ENCODE results near the gene VWA5B1. TPM values are rescaled to one million over a fixed set of nuclear protein-coding genes. Genes with fewer than 3 reads are reported as not detected.

The VWA5B1 gene
- total RNA-seq, 4 donors from 2014 or later: 0.69 TPM; not detected in 3

GRCh38 chr1:20317471-20317870 is 26.8 kb downstream of the VWA5B1 start:
- Histone ChIP-seq H3K4me1 (no peaks in the 10 kb centered on the region), H3K36me3 (no peaks in the 10 kb centered on the region), H3K27me3 (no peaks in the 10 kb centered on the region), H3K9me3 (no peaks in the 10 kb centered on the region), H3K4me3 (no peak overlapping the region), H3K27ac (no peak overlapping the region)
- DNase-seq: no peak
- intact Hi-C loops (cut with DNase I; ENCODE audit: low total_unique reads): no loop called here
- TF ChIP-seq POLR2A (IDR thresholded peaks at IDR 0.05) (no peak), CTCF (IDR thresholded peaks at IDR 0.05) (no peak)

DNA sequence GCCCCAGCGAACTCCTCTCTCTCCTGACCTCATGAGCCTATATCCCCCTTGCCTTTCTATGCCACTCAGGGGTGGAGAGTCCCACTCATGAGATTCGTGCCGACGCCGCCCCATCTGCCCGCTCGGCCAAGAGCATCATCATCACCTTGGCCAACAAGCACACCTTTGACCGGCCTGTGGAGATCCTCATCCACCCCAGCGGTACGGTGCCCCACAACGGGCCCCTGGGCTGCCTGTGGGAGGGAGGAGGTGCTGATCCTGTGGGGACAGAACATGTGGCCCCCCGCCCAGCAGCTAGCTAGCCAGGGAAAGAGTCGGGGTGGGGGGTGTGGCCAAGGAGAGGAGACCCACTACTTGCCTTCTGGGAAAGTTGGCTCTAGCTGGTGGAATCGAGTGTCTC is 27.8 kb downstream of the VWA5B1 start:
- Histone ChIP-seq H3K36me3 (no peaks in the 10 kb centered on the region), H3K4me1 (no peaks in the 10 kb centered on the region), H3K27ac (no peak overlapping the region), H3K4me3 (no peak overlapping the region), H3K27me3 (no peaks in the 10 kb centered on the region), H3K9me3 (no peaks in the 10 kb centered on the region)
- no peak for TF ChIP-seq POLR2A (IDR thresholded peaks at IDR 0.05)
- no peak for TF ChIP-seq CTCF (IDR thresholded peaks at IDR 0.05)
- intact Hi-C loops (cut with DNase I; ENCODE audit: low total_unique reads): no loop called here
- DNase-seq: no peak

DNA sequence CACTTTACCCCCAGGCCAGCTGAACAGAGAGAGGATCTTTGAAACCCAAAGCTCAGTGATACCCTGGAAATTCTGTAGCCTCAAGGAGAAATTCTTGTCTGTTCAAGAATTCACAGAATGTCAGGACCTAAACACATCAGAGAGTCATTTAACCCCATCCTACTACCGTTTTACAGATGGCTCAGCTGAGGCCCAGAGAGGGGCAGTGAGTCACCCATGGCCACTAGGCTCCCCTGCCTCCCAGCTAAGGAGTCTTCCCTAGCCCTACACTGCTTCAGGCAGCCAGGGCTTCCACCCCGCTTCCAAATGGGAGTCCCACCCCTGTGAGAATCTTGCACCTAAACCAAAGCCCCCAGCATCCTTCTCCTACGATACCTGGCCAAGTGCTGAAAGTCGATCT is 28.3 kb downstream of the VWA5B1 start:
- Histone ChIP-seq H3K27ac (no peak overlapping the region), H3K4me1 (no peaks in the 10 kb centered on the region), H3K36me3 (no peaks in the 10 kb centered on the region), H3K27me3 (no peaks in the 10 kb centered on the region), H3K9me3 (no peaks in the 10 kb centered on the region), H3K4me3 (no peak overlapping the region)
- no peak for DNase-seq
- TF ChIP-seq CTCF (IDR thresholded peaks at IDR 0.05): no peak
- no peak for TF ChIP-seq POLR2A (IDR thresholded peaks at IDR 0.05)
- intact Hi-C loops (cut with DNase I; ENCODE audit: low total_unique reads): no loop called here

DNA sequence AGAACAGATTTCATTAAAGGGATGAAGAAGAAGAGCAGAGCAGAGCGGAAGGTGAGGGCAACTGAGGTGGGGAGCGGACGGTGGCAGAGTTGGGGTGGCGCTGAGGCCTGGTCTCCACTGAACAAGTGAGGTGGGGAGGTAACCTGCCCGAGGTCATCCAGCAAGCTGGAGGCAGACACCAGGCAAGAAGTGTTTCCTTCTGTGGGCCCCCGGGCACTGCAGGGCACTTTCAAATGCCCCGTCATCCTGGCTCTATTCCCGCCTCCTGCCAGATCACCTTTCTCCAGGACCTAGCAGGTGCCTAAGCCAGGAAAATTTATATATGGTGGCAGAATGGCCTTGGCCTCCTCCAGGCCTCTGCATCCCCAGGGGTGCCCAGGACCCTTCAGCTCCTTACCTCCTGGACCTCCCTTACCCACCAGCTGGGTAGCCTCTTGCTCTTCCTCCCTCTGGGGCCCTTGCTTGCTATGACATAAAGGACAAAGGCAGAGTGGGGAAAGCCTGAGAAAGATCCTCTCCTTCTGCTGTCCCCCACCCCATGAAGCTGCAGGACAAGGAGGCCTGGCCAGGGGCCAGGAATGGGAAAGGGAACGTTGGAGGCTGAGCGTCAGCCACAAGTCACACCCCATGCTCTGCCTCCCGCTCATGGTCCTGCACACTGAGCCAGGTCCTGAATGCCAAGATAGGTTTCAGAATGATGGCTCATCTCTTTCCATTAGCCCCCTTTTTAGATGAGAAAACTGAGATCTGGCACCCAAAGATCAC is 29.0 kb downstream of the VWA5B1 start:
- H3K27me3 ChIP-seq: no peaks in the 10 kb centered on the region
- H3K36me3 ChIP-seq: no peaks in the 10 kb centered on the region
- no peak for TF ChIP-seq CTCF (IDR thresholded peaks at IDR 0.05)
- TF ChIP-seq POLR2A (IDR thresholded peaks at IDR 0.05): no peak
- no peak overlapping the region for H3K4me3 ChIP-seq
- intact Hi-C loops (cut with DNase I; ENCODE audit: low total_unique reads): no loop called here
- H3K27ac ChIP-seq: no peak overlapping the region
- H3K4me1 ChIP-seq: no peaks in the 10 kb centered on the region
- H3K9me3 ChIP-seq: no peaks in the 10 kb centered on the region
- no peak for DNase-seq

DNA sequence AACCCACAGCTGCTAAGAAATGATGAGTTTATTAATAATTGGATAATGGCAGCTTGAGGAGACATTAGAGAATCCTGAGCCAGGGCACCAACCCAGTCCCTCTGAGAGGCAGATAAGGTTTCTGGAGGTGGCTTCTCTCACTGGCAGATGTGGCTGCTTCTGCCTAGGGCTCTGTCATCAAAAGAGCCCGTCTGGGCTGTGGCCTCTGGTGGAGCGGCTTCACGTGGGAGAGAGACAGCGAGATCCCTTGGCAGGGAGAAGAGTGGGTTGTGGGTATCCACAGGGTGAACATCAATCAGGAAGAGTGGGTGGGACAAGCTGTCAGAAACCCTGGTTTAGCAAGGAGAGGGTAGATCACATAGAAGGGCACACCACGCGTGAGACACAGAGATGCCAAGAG is 30.0 kb downstream of the VWA5B1 start:
- no peak for DNase-seq
- H3K27me3 ChIP-seq: no peaks in the 10 kb centered on the region

More for the DNA sequence above, 30.0 kb downstream of the VWA5B1 start:
- H3K4me1 ChIP-seq: no peaks in the 10 kb centered on the region
- H3K36me3 ChIP-seq: no peaks in the 10 kb centered on the region
- H3K9me3 ChIP-seq: no peaks in the 10 kb centered on the region
- intact Hi-C loops (cut with DNase I; ENCODE audit: low total_unique reads): no loop called here
- no peak overlapping the region for H3K27ac ChIP-seq
- H3K4me3 ChIP-seq: no peak overlapping the region
- no peak for TF ChIP-seq CTCF (IDR thresholded peaks at IDR 0.05)
- TF ChIP-seq POLR2A (IDR thresholded peaks at IDR 0.05): no peak

All from uterus (tissue), 4 donors.